Activated CD4-positive, CD25-positive, alpha-beta regulatory T cell (primary cell): ENCODE results near the gene CERS4.
"Not testable (repeated sequence)": the region's sequence is repeated elsewhere in the genome, so short reads cannot be mapped to it uniquely, and the experiment has no call there.

ENCODE experiments used
- DNase-seq, 4 experiments: peaks; one replicate each; lab custom pipeline; 2025; lab: John Stamatoyannopoulos, UW

The CERS4 gene

GRCh38 chr19:8209462-8210378 lies 550 bp downstream of the CERS4 start:
- DNase-seq = peak; percentile 53 to 77 (median 69)

- DNase-seq = no peak
Observed at GRCh38 chr19:8210421-8211101, 1.4 kb downstream of the CERS4 start.

- DNase-seq = no peak
Observed at GRCh38 chr19:8212212-8212611, 3.0 kb downstream of the CERS4 start.

GRCh38 chr19:8212916-8213315 lies 3.7 kb downstream of the CERS4 start:
- no peak for DNase-seq

GRCh38 chr19:8213827-8214672 lies 4.9 kb downstream of the CERS4 start:
- DNase-seq = no peak

GRCh38 chr19:8214802-8215201 lies 5.6 kb downstream of the CERS4 start:
- DNase-seq = no peak

GRCh38 chr19:8215783-8216182 lies 6.6 kb downstream of the CERS4 start:
- no peak for DNase-seq

- no peak for DNase-seq
Observed at GRCh38 chr19:8216357-8216756, 7.2 kb downstream of the CERS4 start.

- not testable (repeated sequence) for DNase-seq
Observed at GRCh38 chr19:8218127-8218526, 9.0 kb downstream of the CERS4 start.

- DNase-seq = no peak
Observed at GRCh38 chr19:8220481-8220880, 11.3 kb downstream of the CERS4 start.

- DNase-seq = no peak
Observed at GRCh38 chr19:8221161-8221560, 12.0 kb downstream of the CERS4 start.

- not testable (repeated sequence) for DNase-seq
Observed at GRCh38 chr19:8223442-8223841, 14.3 kb downstream of the CERS4 start.

- no peak for DNase-seq
Observed at GRCh38 chr19:8224394-8225145, 15.4 kb downstream of the CERS4 start.

GRCh38 chr19:8231073-8231604 lies 22.0 kb downstream of the CERS4 start:
- DNase-seq = no peak

GRCh38 chr19:8233370-8233769 lies 24.2 kb downstream of the CERS4 start:
- DNase-seq = no peak

- DNase-seq = no peak
Observed at GRCh38 chr19:8237026-8237425, 27.9 kb downstream of the CERS4 start.

- DNase-seq = no peak
Observed at GRCh38 chr19:8238251-8238650, 29.1 kb downstream of the CERS4 start.

- DNase-seq = no peak
Observed at GRCh38 chr19:8239528-8240273, 30.5 kb downstream of the CERS4 start.

GRCh38 chr19:8240274-8241229 lies 31.4 kb downstream of the CERS4 start:
- peak in 1 of 4 experiments; percentile 11 for DNase-seq
